Bronchial epithelial cell (primary cell): ENCODE measurements around the gene LYRM2. TPM values are rescaled to one million over a fixed set of nuclear protein-coding genes. Genes with fewer than 3 reads are reported as not detected.
A peak's percentile ranks its signal among the peaks of the same experiment; 100 is the strongest.

Experiments
- DNase-seq: peaks from one replicate; pipeline ENCODE4 v3.0.0-alpha.2; 2010; ENCODE audit warnings: low read depth
- FAIRE-seq: peaks from 2 replicates; lab custom pipeline; 2011; peaks lifted over from hg19 to GRCh38; lab: Jason Lieb, UNC
- H3K27me3 ChIP-seq: 2 replicates; pipeline ENCODE4 v1.5.1; 2011; ENCODE audit warnings: low read length; ENCODE audit not compliant: control insufficient read depth, insufficient read depth
- H3K36me3 ChIP-seq: 2 replicates; pipeline ENCODE4 v1.5.1; 2011; ENCODE audit warnings: low read length; ENCODE audit not compliant: control insufficient read depth, insufficient read depth
- H3K4me3 ChIP-seq: 2 replicates; pipeline ENCODE4 v1.5.1; 2011; ENCODE audit warnings: mild to moderate bottlenecking, low read depth, low read length, control low read depth
- CTCF ChIP-seq: IDR thresholded peaks from 2 replicates; pipeline ENCODE4 v1.5.1; 2011; ENCODE audit warnings: mild to moderate bottlenecking, moderate library complexity, low read length, control low read depth, inconsistent platforms; ENCODE audit not compliant: insufficient read depth, severe bottlenecking
- total RNA-seq: library from RNA; depleted of rRNA; stranded (reverse); fragments of >200 nt; gene quantifications from 2 replicates; pipeline ENCODE4 v1.2.1, GENCODE V29; 2014

The LYRM2 gene
- total RNA-seq, 1 donor from 2014 or later = 9.7 TPM

- FAIRE-seq (no peak), DNase-seq (no peak)
- no peak overlapping the region for H3K4me3 ChIP-seq
- TF ChIP-seq CTCF = no peak
- no peaks in the 10 kb centered on the region for H3K27me3 ChIP-seq
- no peaks in the 10 kb centered on the region for H3K36me3 ChIP-seq
Measured at GRCh38 chr6:89566008-89566800, 72.3 kb downstream of the LYRM2 start.

- DNase-seq (peak; percentile 19), FAIRE-seq (no peak)
- H3K4me3 ChIP-seq = no peak overlapping the region
- no peaks in the 10 kb centered on the region for H3K36me3 ChIP-seq
- TF ChIP-seq CTCF = no peak
- H3K27me3 ChIP-seq = no peaks in the 10 kb centered on the region
Measured at GRCh38 chr6:89564752-89565427, 73.7 kb downstream of the LYRM2 start.

GRCh38 chr6:89563866-89564265 lies 74.7 kb downstream of the LYRM2 start:
- FAIRE-seq (no peak), DNase-seq (no peak)
- H3K27me3 ChIP-seq = no peaks in the 10 kb centered on the region
- TF ChIP-seq CTCF = no peak
- H3K4me3 ChIP-seq = no peak overlapping the region
- no peaks in the 10 kb centered on the region for H3K36me3 ChIP-seq

GRCh38 chr6:89562093-89562973 lies 76.2 kb downstream of the LYRM2 start:
- no peak for FAIRE-seq
- H3K4me3 ChIP-seq = no peak overlapping the region
- H3K27me3 ChIP-seq = no peaks in the 10 kb centered on the region
- no peaks in the 10 kb centered on the region for H3K36me3 ChIP-seq
- DNase-seq = no peak
- TF ChIP-seq CTCF = no peak

- Histone ChIP-seq H3K27me3 (no peaks in the 10 kb centered on the region), H3K36me3 (no peaks in the 10 kb centered on the region), H3K4me3 (no peak overlapping the region)
- DNase-seq (no peak), FAIRE-seq (no peak)
- TF ChIP-seq CTCF = no peak
Measured at GRCh38 chr6:89559487-89559886, 79.1 kb downstream of the LYRM2 start.
